SK-N-SH treated with all-trans-retinoic acid at 6 μM for 48 hours (cell line): ENCODE results near the gene ZNF581.

Experiments
- ESRRG ChIP-seq: fragments of 250-450 bp; sonication (Bioruptor Pico); IDR thresholded peaks from 2 replicates; pipeline ENCODE4 v1.6.1; 2021; ENCODE audit warnings: mild to moderate bottlenecking
- OSR1 ChIP-seq: fragments of 250-450 bp; sonication (Bioruptor Pico); IDR thresholded peaks from 2 replicates; pipeline ENCODE4 v1.8.0; 2022; ENCODE audit warnings: moderate library complexity, mild to moderate bottlenecking, inconsistent platforms
- PPARA ChIP-seq: fragments of 250-450 bp; sonication (Bioruptor Pico); IDR thresholded peaks from 2 replicates; pipeline ENCODE4 v1.5.0; 2020; ENCODE audit warnings: mild to moderate bottlenecking, borderline replicate concordance
- RARB ChIP-seq: fragments of 250-450 bp; sonication (Bioruptor Pico); IDR thresholded peaks from 2 replicates; pipeline ENCODE4 v1.8.0; 2021; ENCODE audit warnings: mild to moderate bottlenecking, moderate library complexity
- SNAI2 ChIP-seq: fragments of 250-450 bp; sonication (Bioruptor Pico); IDR thresholded peaks from 2 replicates; pipeline ENCODE4 v1.5.0; 2020; ENCODE audit warnings: mild to moderate bottlenecking, moderate library complexity
- TOX ChIP-seq: fragments of 250-450 bp; sonication (Bioruptor Pico); IDR thresholded peaks from 2 replicates; pipeline ENCODE4 v1.8.0; 2021; ENCODE audit warnings: mild to moderate bottlenecking, moderate library complexity, borderline replicate concordance
- ZFP3 ChIP-seq: fragments of 250-450 bp; sonication (Bioruptor Pico); IDR thresholded peaks from 2 replicates; pipeline ENCODE4 v1.5.0; 2020; ENCODE audit warnings: mild to moderate bottlenecking, moderate library complexity
- ZNF565 ChIP-seq: fragments of 450-650 bp; formaldehyde crosslinking; conservative IDR thresholded peaks from 2 replicates; pipeline ENCODE4 v1.5.0; 2020; ENCODE audit warnings: low read depth, mild to moderate bottlenecking, moderate library complexity
- TF ChIP-seq, protein P1 (sequence below): fragments of 250-450 bp; sonication (Bioruptor Pico); IDR thresholded peaks from 2 replicates; pipeline ENCODE4 v1.8.0; 2020; ENCODE audit warnings: mild to moderate bottlenecking, moderate library complexity, borderline replicate concordance
- TF ChIP-seq, protein P2 (sequence below): fragments of 250-450 bp; sonication (Bioruptor Pico); IDR thresholded peaks from 2 replicates; pipeline ENCODE4 v1.8.0; 2021; ENCODE audit warnings: low read depth, mild to moderate bottlenecking, moderate library complexity, borderline replicate concordance

DNA sequence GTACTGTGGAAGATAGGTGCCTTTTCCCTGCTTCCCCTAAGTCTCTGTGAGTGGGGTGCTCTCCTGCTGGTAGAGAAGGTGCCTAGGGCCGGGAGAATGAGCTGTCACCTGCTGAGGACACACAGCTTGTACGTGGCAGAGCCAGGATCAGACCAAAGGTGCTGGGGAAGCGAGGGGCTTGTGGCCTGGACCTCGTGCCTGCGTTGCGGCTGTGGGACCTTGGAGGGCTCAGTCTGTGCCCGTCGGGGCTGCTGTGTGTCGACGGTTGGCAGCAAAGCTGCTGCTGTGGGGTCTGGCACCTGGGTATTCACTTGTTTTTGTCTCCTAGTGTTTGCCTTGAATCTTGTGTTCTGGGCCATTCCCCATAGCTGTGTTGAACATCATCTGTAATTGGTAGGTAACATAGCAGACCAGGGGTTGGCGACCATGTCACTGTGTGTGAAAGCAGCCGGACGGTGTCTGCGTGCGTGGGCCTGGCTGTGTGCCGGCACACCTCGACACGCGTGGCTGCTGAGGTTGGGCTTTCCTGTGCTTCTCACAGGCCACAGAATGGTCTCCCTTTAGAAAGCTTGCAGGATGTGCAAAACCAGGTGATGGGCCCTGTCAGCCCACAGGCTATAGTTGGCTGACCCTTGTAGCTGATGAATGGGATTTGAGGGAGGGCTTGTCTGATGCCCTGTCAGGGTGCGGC is 20.5 kb downstream of the ZNF581 start:
- no peak for TF ChIP-seq SNAI2 (CRISPR knock-in tag)
- no peak for TF ChIP-seq ESRRG (CRISPR knock-in tag)
- no peak for TF ChIP-seq PPARA (CRISPR knock-in tag)
- TF ChIP-seq, protein P1, sequence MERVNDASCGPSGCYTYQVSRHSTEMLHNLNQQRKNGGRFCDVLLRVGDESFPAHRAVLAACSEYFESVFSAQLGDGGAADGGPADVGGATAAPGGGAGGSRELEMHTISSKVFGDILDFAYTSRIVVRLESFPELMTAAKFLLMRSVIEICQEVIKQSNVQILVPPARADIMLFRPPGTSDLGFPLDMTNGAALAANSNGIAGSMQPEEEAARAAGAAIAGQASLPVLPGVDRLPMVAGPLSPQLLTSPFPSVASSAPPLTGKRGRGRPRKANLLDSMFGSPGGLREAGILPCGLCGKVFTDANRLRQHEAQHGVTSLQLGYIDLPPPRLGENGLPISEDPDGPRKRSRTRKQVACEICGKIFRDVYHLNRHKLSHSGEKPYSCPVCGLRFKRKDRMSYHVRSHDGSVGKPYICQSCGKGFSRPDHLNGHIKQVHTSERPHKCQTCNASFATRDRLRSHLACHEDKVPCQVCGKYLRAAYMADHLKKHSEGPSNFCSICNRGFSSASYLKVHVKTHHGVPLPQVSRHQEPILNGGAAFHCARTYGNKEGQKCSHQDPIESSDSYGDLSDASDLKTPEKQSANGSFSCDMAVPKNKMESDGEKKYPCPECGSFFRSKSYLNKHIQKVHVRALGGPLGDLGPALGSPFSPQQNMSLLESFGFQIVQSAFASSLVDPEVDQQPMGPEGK (CRISPR knock-in tag), result no peak
- no peak for TF ChIP-seq TOX
- no peak for TF ChIP-seq RARB (CRISPR knock-in tag)
- no peak for TF ChIP-seq ZNF565 (CRISPR knock-in tag)
- TF ChIP-seq OSR1, result no peak
- TF ChIP-seq, protein P2, sequence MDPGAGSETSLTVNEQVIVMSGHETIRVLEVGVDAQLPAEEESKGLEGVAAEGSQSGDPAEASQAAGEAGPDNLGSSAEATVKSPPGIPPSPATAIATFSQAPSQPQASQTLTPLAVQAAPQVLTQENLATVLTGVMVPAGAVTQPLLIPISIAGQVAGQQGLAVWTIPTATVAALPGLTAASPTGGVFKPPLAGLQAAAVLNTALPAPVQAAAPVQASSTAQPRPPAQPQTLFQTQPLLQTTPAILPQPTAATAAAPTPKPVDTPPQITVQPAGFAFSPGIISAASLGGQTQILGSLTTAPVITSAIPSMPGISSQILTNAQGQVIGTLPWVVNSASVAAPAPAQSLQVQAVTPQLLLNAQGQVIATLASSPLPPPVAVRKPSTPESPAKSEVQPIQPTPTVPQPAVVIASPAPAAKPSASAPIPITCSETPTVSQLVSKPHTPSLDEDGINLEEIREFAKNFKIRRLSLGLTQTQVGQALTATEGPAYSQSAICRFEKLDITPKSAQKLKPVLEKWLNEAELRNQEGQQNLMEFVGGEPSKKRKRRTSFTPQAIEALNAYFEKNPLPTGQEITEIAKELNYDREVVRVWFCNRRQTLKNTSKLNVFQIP (CRISPR knock-in tag), result no peak
- no peak for TF ChIP-seq ZFP3 (CRISPR knock-in tag)
